NCI-H2171 (cell line): ENCODE data around the gene CYP8B1.

Experiments
- DNase-seq: peaks from one replicate; lab custom pipeline; 2025; lab: John Stamatoyannopoulos, UW

Gene CYP8B1

DNA sequence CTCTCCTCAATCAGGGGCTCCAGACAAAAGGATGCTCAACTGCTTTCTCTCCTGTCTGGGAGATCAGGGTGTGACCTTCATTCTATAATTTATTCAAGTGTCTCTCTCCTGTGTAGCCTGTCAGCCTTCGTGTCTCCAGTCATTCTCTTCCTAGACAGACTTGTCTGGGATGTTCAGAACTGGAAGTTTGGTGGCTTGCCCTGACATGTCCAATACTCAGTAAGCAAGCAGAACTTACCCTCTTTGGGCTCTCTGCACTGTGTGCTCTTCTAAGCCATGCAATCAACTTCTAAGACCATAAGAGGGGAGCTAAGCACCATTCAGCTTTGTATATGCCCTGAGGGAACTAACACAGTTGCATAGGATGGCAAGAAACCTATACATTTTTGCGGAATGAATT, 52.3 kb downstream of the CYP8B1 start:
- DNase-seq, result no peak

DNA sequence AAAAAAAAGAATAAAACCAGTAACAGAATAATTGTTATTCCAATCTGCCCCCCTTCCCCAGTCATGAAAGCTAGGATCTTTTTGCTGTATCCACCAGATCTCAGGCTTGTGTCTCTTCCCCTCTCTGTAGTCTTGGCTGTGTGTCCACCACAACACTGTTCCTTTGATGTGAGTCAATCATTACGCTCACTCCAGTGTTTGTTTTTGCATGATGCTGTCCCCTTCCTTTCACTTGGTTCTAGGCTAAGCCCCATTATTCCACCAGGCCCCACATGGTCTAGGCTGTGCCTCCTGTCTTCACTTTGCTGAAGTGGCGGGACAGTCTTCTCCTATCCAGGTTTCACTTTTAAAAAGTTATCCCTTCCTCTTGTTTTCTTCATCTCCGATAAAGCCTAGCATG, 52.9 kb downstream of the CYP8B1 start:
- DNase-seq, result no peak
